ENCODE measurements around the gene GMDS.

The GMDS gene

GRCh38 chr6:2242311-2242710, 3.1 kb downstream of the GMDS start:
- no peak overlapping the region for H3K4me2 ChIP-seq (ENCODE audit: low read depth, low read length)
- H3K79me2 ChIP-seq (ENCODE audit: low read length), result peaks cover 54% of the 10 kb centered on the region
- no peak overlapping the region for H3K9ac ChIP-seq (ENCODE audit: low read length)

DNA sequence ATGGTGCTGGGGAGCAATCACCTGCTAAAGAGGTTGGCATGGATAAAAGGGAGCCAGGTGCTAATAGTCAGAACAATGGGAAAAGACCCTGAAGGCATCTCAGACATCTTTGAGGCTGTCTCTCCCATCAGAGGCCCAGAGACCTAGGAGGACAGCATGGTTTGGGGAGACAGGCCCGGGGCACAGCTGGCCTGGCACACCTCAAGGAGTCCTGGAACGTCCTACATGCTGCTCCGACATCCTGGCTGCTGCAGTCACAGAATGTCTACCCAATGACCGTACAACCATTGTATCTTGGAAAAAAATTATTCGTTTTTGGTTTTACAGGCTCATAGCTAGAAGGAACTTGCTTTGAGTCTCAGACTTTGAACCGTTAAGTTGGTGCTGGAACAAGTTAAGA, 4.4 kb downstream of the GMDS start:
- no peak for DNase-seq
- TF ChIP-seq EZH2 (optimal IDR thresholded peaks at IDR 0.05; ENCODE audit: low read depth, low read length), result no peak
- TF ChIP-seq, protein P1, sequence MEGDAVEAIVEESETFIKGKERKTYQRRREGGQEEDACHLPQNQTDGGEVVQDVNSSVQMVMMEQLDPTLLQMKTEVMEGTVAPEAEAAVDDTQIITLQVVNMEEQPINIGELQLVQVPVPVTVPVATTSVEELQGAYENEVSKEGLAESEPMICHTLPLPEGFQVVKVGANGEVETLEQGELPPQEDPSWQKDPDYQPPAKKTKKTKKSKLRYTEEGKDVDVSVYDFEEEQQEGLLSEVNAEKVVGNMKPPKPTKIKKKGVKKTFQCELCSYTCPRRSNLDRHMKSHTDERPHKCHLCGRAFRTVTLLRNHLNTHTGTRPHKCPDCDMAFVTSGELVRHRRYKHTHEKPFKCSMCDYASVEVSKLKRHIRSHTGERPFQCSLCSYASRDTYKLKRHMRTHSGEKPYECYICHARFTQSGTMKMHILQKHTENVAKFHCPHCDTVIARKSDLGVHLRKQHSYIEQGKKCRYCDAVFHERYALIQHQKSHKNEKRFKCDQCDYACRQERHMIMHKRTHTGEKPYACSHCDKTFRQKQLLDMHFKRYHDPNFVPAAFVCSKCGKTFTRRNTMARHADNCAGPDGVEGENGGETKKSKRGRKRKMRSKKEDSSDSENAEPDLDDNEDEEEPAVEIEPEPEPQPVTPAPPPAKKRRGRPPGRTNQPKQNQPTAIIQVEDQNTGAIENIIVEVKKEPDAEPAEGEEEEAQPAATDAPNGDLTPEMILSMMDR (IDR thresholded peaks at IDR 0.05; ENCODE audit: low read length), result no peak
- TF ChIP-seq EZH2phosphoT487 (IDR thresholded peaks at IDR 0.05; ENCODE audit: low read length), result no peak
- no peak overlapping the region for H3K4me3 ChIP-seq (ENCODE audit: low read length)
- no peak overlapping the region for H2AFZ ChIP-seq (ENCODE audit: low read length)
- no peak overlapping the region for H3K9ac ChIP-seq (ENCODE audit: low read length)
- H3K79me2 ChIP-seq (ENCODE audit: low read length), result peaks cover 54% of the 10 kb centered on the region
- H3F3A ChIP-seq (ENCODE audit: insufficient read depth, low read length), result peaks cover 1% of the 10 kb centered on the region; the same call in 1 of the 2 replicates
- H4K20me1 ChIP-seq (ENCODE audit: insufficient read depth, low read length), result no peaks in the 10 kb centered on the region
- no peak overlapping the region for H3K4me2 ChIP-seq (ENCODE audit: low read depth, low read length)
- H3K27me3 ChIP-seq (replicated peaks; ENCODE audit: insufficient read depth, low read length), result no peaks in the 10 kb centered on the region
- H3K9me2 ChIP-seq (replicated peaks; ENCODE audit: insufficient read depth, low read length), result no peaks in the 10 kb centered on the region
- no peaks in the 10 kb centered on the region for H3K9me3 ChIP-seq (replicated peaks; ENCODE audit: insufficient read depth, low read length)
- no peaks in the 10 kb centered on the region for H3K4me1 ChIP-seq (ENCODE audit: low read length)
- no peak overlapping the region for H3K27ac ChIP-seq (ENCODE audit: low read length)
- no peaks in the 10 kb centered on the region for H3K36me3 ChIP-seq (replicated peaks; ENCODE audit: insufficient read depth, low read length)

More at GRCh38 chr6:2242311-2242710, 3.1 kb downstream of the GMDS start:
- H3K27ac ChIP-seq (ENCODE audit: low read length), result no peak overlapping the region
- no peaks in the 10 kb centered on the region for H3K27me3 ChIP-seq (replicated peaks; ENCODE audit: insufficient read depth, low read length)
- H3K4me1 ChIP-seq (ENCODE audit: low read length), result no peaks in the 10 kb centered on the region
- H3F3A ChIP-seq (ENCODE audit: insufficient read depth, low read length), result peaks cover 7% of the 10 kb centered on the region
- H3K9me2 ChIP-seq (replicated peaks; ENCODE audit: insufficient read depth, low read length), result no peaks in the 10 kb centered on the region
- no peak for DNase-seq
- TF ChIP-seq, protein P1 (IDR thresholded peaks at IDR 0.05; ENCODE audit: low read length), result no peak
- TF ChIP-seq EZH2 (optimal IDR thresholded peaks at IDR 0.05; ENCODE audit: low read depth, low read length), result no peak
- no peak overlapping the region for H3K4me3 ChIP-seq (ENCODE audit: low read length)
- no peaks in the 10 kb centered on the region for H3K9me3 ChIP-seq (replicated peaks; ENCODE audit: insufficient read depth, low read length)
- H4K20me1 ChIP-seq (ENCODE audit: insufficient read depth, low read length), result no peaks in the 10 kb centered on the region
- H2AFZ ChIP-seq (ENCODE audit: low read length), result no peak overlapping the region
- no peaks in the 10 kb centered on the region for H3K36me3 ChIP-seq (replicated peaks; ENCODE audit: insufficient read depth, low read length)

- no peak overlapping the region for H3K27ac ChIP-seq (ENCODE audit: low read length)
- no peaks in the 10 kb centered on the region for H3K9me2 ChIP-seq (replicated peaks; ENCODE audit: insufficient read depth, low read length)
Observed at GRCh38 chr6:2237001-2237400, 8.4 kb downstream of the GMDS start.

More at GRCh38 chr6:2237001-2237400, 8.4 kb downstream of the GMDS start:
- H3K9ac ChIP-seq (ENCODE audit: low read length), result no peak overlapping the region
- H3K79me2 ChIP-seq (ENCODE audit: low read length), result peaks cover 42% of the 10 kb centered on the region
- no peaks in the 10 kb centered on the region for H3F3A ChIP-seq (ENCODE audit: insufficient read depth, low read length)
- no peak overlapping the region for H3K4me3 ChIP-seq (ENCODE audit: low read length)
- no peak for DNase-seq
- H3K27me3 ChIP-seq (replicated peaks; ENCODE audit: insufficient read depth, low read length), result no peaks in the 10 kb centered on the region
- H3K4me1 ChIP-seq (ENCODE audit: low read length), result no peaks in the 10 kb centered on the region; the same call in 1 of the 2 replicates
- H3K4me2 ChIP-seq (ENCODE audit: low read depth, low read length), result no peak overlapping the region
- H3K9me3 ChIP-seq (replicated peaks; ENCODE audit: insufficient read depth, low read length), result no peaks in the 10 kb centered on the region
- no peaks in the 10 kb centered on the region for H3K36me3 ChIP-seq (replicated peaks; ENCODE audit: insufficient read depth, low read length)
- TF ChIP-seq EZH2phosphoT487 (IDR thresholded peaks at IDR 0.05; ENCODE audit: low read length), result no peak
- TF ChIP-seq, protein P1 (IDR thresholded peaks at IDR 0.05; ENCODE audit: low read length), result no peak
- no peak for TF ChIP-seq EZH2 (optimal IDR thresholded peaks at IDR 0.05; ENCODE audit: low read depth, low read length)
- no peak overlapping the region for H2AFZ ChIP-seq (ENCODE audit: low read length)
- no peaks in the 10 kb centered on the region for H4K20me1 ChIP-seq (ENCODE audit: insufficient read depth, low read length)
